CD4-positive, alpha-beta T cell treated with Interleukin-4 for 1 hour (primary cell): ENCODE results near the gene IRS4.

Experiments
- DNase-seq, 2 donors: peaks; one replicate each; pipeline ENCODE4 v3.0.0-alpha.2; 2020 to 2022

The IRS4 gene

GRCh38 chrX:108736509-108737479, at the start of gene IRS4:
Gene IRS4 (minus strand): TSS chrX:108736563.
- DNase-seq, result no peak

- DNase-seq, result no peak
These were observed 36.2 kb upstream of the IRS4 start for GRCh38 chrX:108772549-108772948.

DNA sequence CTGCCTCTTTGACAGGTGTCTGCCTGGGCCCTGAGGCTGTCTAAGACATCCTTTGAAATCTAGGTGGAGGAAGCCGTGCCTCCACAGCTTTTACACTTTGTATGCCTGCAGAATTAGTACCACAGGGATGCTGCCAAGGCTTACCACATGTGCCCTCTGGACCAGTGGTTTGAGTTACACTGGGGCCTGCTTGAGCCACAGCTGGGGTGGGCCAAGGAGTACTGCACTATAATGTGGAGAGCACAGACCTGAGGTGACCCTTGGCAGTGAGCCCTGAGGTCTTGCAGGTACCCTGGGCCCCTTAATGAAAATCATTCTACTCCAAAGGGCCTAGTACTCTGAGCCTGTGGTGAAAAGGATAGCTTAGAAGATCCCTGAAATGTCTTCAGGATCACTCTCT, 27.2 kb upstream of the IRS4 start:
- DNase-seq, result no peak

- no peak for DNase-seq
These were observed 4.0 kb upstream of the IRS4 start for GRCh38 chrX:108740299-108740774.

- no peak for DNase-seq
These were observed 1.4 kb upstream of the IRS4 start for GRCh38 chrX:108737754-108738153.

DNA sequence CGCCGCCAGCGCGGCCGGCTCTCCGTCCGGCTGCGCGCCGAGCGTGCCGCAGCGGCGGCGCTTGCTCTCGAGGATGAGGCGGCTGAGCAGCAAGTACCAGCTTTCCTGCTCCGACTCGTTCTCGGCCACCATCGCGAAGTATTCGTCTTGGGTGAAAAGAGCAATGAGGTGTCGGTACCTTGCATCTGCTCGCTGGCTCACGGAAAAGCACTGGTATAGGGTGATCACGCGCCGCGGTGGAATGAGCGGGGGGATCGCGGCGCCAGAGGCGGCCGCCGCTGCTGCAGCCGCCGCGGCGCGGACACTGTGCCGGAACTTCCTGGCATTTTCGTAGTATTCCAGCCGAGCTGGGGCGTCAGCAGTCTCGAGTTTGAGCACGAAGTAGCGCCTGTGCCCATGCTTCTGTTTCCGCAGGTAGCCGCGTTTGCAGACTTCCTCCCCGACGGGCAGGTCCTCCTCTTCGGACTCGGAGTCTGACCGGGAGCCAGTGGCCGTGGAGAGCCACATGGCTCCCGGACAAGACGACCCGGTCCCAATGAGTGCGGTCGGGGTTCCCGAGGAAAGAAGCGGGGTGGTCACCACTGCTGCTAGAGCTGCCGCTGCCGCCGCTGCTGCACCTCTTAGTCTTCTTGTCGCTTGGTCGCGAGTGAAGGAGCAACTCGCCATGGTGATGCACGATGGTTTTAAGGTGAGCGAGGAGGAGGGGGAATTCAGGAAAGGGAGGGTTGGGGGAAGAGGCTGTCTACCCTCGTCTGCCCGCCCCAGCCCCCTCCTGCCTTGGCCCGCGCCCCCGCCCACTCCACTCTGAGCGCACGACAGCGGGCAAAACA, 469 bp downstream of the IRS4 start:
- no peak for DNase-seq

DNA sequence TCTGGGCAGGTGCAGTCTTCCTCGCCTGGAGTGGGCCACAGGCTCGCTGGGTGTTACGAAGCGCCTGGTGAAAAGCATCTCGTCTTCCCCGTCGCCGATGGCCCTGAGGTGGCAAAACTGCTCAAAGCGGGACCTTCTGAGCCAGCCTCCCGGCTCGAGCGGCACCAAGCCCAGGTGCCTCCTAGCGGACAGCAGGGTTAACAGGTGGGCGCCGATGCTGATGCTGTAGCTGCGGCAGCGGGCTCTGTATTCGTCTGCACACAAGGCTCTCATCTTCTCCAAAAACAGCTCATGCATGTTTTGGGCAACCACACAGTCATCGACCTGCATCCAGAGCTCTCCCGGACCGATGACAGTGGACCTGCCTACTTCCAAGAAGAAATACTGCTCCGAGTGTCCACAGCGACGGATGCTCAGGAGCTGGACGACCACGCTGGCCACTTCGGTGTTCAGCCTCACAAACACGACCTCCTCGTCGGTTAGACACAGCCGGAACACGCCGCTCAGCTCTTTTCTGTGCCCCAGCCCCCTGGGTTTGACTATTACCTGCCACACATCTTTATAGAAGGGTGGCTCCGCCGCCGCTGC, 1.2 kb downstream of the IRS4 start:
- no peak for DNase-seq

DNA sequence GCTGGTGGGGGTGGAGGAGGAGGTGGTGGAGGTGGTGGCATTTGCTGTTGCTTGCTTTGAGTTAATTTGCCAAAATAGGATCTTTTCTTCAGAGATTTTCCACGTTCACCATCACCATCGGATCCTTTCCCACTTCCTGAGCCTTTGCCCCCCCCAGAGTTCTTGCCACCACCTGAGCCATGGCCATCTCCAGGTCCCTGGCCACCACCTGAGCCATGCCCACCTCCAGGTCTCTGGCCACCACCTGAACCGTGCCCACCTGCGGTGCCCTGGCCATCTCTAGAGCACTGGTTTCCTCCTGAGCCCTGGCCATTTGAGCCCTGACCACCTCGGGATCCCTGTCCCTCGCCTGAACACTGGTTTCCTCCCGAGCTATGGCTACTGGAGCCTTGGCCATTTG, 1.9 kb downstream of the IRS4 start:
- no peak for DNase-seq

DNA sequence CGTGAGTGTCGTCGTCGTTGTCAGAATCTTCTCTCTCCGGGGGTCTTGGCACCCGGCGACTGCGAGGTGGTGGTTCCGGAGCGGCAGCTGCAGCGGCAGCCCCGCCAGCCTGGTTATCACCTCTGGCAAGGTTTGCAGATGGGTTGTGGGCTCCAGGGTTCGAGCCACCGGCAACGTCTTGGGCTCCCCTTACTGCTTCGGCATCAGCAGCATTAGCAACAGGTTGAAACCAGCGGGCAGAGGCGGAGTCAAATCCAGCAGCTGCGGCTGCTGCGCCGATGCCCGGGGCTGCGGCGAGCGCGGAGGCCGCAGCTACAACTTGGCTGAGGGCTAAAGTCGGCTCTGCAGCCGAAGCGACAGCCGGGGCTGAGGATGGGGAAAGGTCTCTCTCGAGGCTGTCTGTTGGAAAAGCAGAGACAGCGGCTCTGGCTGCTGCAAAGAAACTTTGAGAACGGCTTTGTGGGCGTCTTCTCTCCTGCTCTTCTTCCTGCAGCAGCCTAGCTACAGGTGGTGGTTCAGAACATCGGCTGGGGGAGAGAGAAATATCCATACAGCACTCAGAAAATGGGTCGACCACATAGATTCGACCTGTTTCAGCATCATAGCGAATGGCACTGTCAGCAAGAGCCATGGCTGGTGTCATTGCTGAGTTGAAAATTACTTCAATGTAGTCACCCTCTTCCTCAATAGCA, 3.6 kb downstream of the IRS4 start:
- no peak for DNase-seq

- DNase-seq, result no peak
These were observed 5.2 kb downstream of the IRS4 start for GRCh38 chrX:108731153-108731552.

DNA sequence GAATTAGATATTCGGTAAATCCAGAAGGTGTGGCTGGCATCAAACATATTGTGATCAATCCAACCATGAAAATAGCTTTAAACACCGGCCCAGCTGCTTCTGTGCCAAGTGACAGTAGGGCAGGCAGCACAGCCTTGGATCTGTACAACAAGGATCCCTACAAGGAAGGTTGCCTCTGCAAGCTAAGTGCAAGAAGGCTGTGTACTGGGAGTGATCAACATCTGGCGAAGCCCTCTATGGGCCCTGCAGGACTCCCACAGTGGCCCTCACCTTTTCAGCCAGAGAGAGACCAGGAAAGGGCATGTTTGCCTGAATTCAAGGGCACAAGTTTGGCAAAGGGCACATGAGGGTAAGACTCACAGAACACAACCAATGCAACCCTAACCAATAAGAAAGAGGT, 9.6 kb downstream of the IRS4 start:
- DNase-seq, result no peak

GRCh38 chrX:108722561-108722960, 13.8 kb downstream of the IRS4 start:
- no peak for DNase-seq

DNA sequence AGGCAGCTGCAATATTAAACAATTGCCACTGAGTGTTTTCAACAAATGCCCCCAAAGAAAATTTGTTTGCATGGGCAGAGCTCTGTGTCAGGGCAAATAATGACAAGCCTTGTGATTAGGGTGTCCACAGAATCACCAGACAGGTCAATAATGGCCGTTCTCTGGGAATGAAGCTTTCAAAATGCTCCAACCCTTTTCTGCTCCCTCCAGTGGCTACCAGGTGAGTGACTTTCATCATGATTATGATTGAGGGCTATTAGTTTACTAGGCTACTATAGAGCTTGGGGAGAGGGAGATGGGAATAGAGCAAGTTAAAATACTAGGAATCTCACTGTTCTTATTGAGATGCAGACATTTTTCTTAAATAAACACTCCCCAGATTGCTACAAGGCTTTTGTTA, 23.5 kb downstream of the IRS4 start:
- no peak for DNase-seq

GRCh38 chrX:108704839-108705238, 31.5 kb downstream of the IRS4 start:
- no peak for DNase-seq

DNA sequence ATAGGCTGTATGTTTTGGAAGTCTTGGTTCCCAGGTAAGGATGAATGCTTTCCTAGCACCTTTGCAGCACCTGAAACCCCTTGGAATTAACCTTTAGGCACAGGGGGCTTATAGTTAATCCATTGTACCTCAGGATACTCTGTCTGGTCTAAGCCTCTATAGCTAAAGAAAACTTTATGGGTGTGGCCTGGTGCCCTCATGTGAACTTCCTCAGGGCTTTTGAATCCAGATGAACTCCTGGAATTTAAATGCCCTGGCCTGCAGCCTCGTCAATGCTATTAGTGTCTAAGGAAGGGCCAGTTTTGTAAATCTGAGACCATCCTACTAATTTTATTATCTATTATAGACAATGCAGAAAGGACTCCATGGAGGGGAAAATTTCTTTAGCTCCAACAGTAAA, 33.8 kb downstream of the IRS4 start:
- DNase-seq, result no peak

DNA sequence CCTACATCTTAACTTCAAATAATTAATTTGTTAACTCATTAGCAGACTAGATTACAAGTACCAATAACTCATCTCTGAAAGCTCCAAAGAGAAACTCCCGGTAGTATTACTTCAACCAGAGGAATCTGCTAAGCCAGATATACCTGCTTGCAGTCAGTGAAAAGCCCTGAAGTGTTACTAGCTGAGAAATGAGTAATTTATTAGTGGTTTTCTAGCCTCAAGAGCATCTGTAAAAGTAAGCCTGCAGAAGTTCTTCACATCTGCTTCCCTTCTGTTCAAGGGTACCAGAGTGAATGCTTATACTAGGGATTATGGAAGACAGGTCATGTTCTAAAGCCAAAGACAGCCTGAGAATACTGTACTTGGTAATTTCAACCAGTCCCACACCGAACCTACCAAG, 34.7 kb downstream of the IRS4 start:
- no peak for DNase-seq

DNA sequence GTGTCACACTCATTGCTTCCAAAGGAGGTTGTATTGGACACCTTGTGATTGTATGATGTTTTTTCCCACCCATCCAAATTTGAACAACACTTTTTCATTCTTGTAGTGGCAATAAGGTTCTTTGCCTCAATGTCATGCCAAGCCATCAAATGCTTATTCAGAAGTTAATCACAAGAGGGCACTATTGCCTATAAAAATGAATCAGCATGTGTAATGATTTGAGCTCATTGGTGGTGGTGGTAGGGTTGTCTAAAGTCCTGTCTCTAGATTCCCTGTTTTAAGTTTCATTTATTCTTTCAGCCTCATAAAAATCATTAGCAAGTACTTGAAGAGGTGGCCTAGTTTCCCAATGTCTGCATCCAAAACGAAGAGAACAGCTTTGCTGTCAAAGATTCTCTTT, 37.0 kb downstream of the IRS4 start:
- DNase-seq, result no peak

- DNase-seq, result no peak
These were observed 39.7 kb downstream of the IRS4 start for GRCh38 chrX:108696690-108697089.
